ENCODE measurements around the gene CECR2. TPM values are rescaled to one million over a fixed set of nuclear protein-coding genes. Genes with fewer than 3 reads are reported as not detected.

The CECR2 gene
- total RNA-seq, 1 experiment from 2014 or later, result not detected

- intact Hi-C loops (cut with micrococcal nuclease), result no loop called here
Measured at GRCh38 chr22:17339095-17339693, 30.1 kb upstream of the CECR2 start.

GRCh38 chr22:17342361-17342760, 26.9 kb upstream of the CECR2 start:
- Histone ChIP-seq H4K20me1 (ENCODE audit: low read length) (no peaks in the 10 kb centered on the region), H2AFZ (ENCODE audit: low read length) (no peak overlapping the region), H3K4me2 (ENCODE audit: low read length) (no peak overlapping the region), H3F3A (ENCODE audit: low read length, unreplicated experiment) (no peaks in the 10 kb centered on the region), H3K27me3 (ENCODE audit: low read length) (peaks cover 20% of the 10 kb centered on the region), H3K4me1 (ENCODE audit: insufficient read depth, low read length) (no peaks in the 10 kb centered on the region), H3K4me3 (ENCODE audit: low read length) (no peak overlapping the region), H3K9me3 (ENCODE audit: low read length) (no peaks in the 10 kb centered on the region), H3K9me2 (replicated peaks; ENCODE audit: low read length) (no peaks in the 10 kb centered on the region), H3K79me2 (ENCODE audit: low read length) (no peaks in the 10 kb centered on the region), H3K9ac (ENCODE audit: low read length) (no peak overlapping the region), H3K36me3 (ENCODE audit: low read depth, low read length) (no peaks in the 10 kb centered on the region), H3K27ac (ENCODE audit: low read length) (no peak overlapping the region)
- ChIA-PET CTCF (interaction anchor here (0.6 kb wide), 1 partner anchor 159 kb away, joined by 4 read pairs; no protein-coding TSS in a partner anchor), POLR2A (ENCODE audit: unreplicated experiment) (no interaction called here)
- no peak for ATAC-seq
- no peak for DNase-seq
- no peak for TF ChIP-seq CTCF (conservative IDR thresholded peaks at IDR 0.05; ENCODE audit: low read depth, low read length)
- TF ChIP-seq EZH2phosphoT487 (IDR thresholded peaks at IDR 0.05; ENCODE audit: borderline replicate concordance, low read length), result no peak
- TF ChIP-seq EZH2 (IDR thresholded peaks at IDR 0.05; ENCODE audit: low read length, unreplicated experiment), result no peak
- BruUV-seq (replicated peaks), result no TSS peak
- intact Hi-C loops (cut with micrococcal nuclease), result no loop called here

More at GRCh38 chr22:17339095-17339693, 30.1 kb upstream of the CECR2 start:
- no peak overlapping the region for H2AFZ ChIP-seq (ENCODE audit: low read length)
- no peaks in the 10 kb centered on the region for H4K20me1 ChIP-seq (ENCODE audit: low read length)
- H3K27me3 ChIP-seq (ENCODE audit: low read length), result peaks cover 31% of the 10 kb centered on the region
- no TSS peak for BruUV-seq (replicated peaks)
- H3K79me2 ChIP-seq (ENCODE audit: low read length), result no peaks in the 10 kb centered on the region
- ChIA-PET CTCF (no interaction called here), POLR2A (ENCODE audit: unreplicated experiment) (no interaction called here)
- ATAC-seq (no peak), DNase-seq (no peak)
- H3K36me3 ChIP-seq (ENCODE audit: low read depth, low read length), result no peaks in the 10 kb centered on the region
- H3K27ac ChIP-seq (ENCODE audit: low read length), result no peak overlapping the region
- H3K4me2 ChIP-seq (ENCODE audit: low read length), result no peak overlapping the region
- TF ChIP-seq CTCF (conservative IDR thresholded peaks at IDR 0.05; ENCODE audit: low read depth, low read length), result no peak
- no peak for TF ChIP-seq EZH2phosphoT487 (IDR thresholded peaks at IDR 0.05; ENCODE audit: borderline replicate concordance, low read length)
- TF ChIP-seq EZH2 (IDR thresholded peaks at IDR 0.05; ENCODE audit: low read length, unreplicated experiment), result no peak
- H3K9me2 ChIP-seq (replicated peaks; ENCODE audit: low read length), result no peaks in the 10 kb centered on the region
- H3K9me3 ChIP-seq (ENCODE audit: low read length), result no peaks in the 10 kb centered on the region
- H3K4me1 ChIP-seq (ENCODE audit: insufficient read depth, low read length), result no peaks in the 10 kb centered on the region
- H3K9ac ChIP-seq (ENCODE audit: low read length), result no peak overlapping the region
- no peaks in the 10 kb centered on the region for H3F3A ChIP-seq (ENCODE audit: low read length, unreplicated experiment)
- no peak overlapping the region for H3K4me3 ChIP-seq (ENCODE audit: low read length)

GRCh38 chr22:17343766-17344165, 25.5 kb upstream of the CECR2 start:
- H3K4me1 ChIP-seq (ENCODE audit: insufficient read depth, low read length), result no peaks in the 10 kb centered on the region
- no peaks in the 10 kb centered on the region for H3K9me2 ChIP-seq (replicated peaks; ENCODE audit: low read length)
- intact Hi-C loops (cut with micrococcal nuclease), result no loop called here
- H3K27me3 ChIP-seq (ENCODE audit: low read length), result peaks cover 11% of the 10 kb centered on the region
- TF ChIP-seq CTCF (conservative IDR thresholded peaks at IDR 0.05; ENCODE audit: low read depth, low read length), result no peak
- no peak for TF ChIP-seq EZH2phosphoT487 (IDR thresholded peaks at IDR 0.05; ENCODE audit: borderline replicate concordance, low read length)
- no peak for TF ChIP-seq EZH2 (IDR thresholded peaks at IDR 0.05; ENCODE audit: low read length, unreplicated experiment)
- H2AFZ ChIP-seq (ENCODE audit: low read length), result no peak overlapping the region
- H3K27ac ChIP-seq (ENCODE audit: low read length), result no peak overlapping the region
- no peaks in the 10 kb centered on the region for H3F3A ChIP-seq (ENCODE audit: low read length, unreplicated experiment)
- no peaks in the 10 kb centered on the region for H3K79me2 ChIP-seq (ENCODE audit: low read length)
- no peak overlapping the region for H3K9ac ChIP-seq (ENCODE audit: low read length)
- H3K36me3 ChIP-seq (ENCODE audit: low read depth, low read length), result no peaks in the 10 kb centered on the region
- no peaks in the 10 kb centered on the region for H4K20me1 ChIP-seq (ENCODE audit: low read length)
- no peaks in the 10 kb centered on the region for H3K9me3 ChIP-seq (ENCODE audit: low read length)
- no TSS peak for BruUV-seq (replicated peaks)
- DNase-seq (no peak), ATAC-seq (no peak)
- H3K4me3 ChIP-seq (ENCODE audit: low read length), result no peak overlapping the region
- no peak overlapping the region for H3K4me2 ChIP-seq (ENCODE audit: low read length)
- ChIA-PET POLR2A (ENCODE audit: unreplicated experiment) (no interaction called here), CTCF (no interaction called here)
